Body of pancreas (tissue), 4 donors: ENCODE measurements around the gene GRIN2C.

ENCODE experiments used
- CTCF ChIP-seq, 7 experiments: fragments of 450-650 bp in 4 of 7; fragments of 200-600 bp in 3 of 7; sonication (generic) in 3 of 7; IDR thresholded peaks; one replicate each; pipeline ENCODE4 v1.5.1; 2016 to 2019; ENCODE audit warnings: antibody characterized with exemption in 7 of 7
- POLR2A ChIP-seq, 3 donors: fragments of 450-650 bp; IDR thresholded peaks; one replicate each; pipeline ENCODE4 v1.6.1; 2016; ENCODE audit warnings: antibody characterized with exemption in 3 of 3, mild to moderate bottlenecking in 2 of 3

GRCh38 chr17:74877592-74878548 is 18.2 kb upstream of the GRIN2C start:
- TF ChIP-seq POLR2A (IDR thresholded peaks at IDR 0.05) (no peak), CTCF (IDR thresholded peaks at IDR 0.05) (no peak)
